Measurements from ENCODE around the gene NCOA7. TPM values are rescaled to one million over a fixed set of nuclear protein-coding genes. Genes with fewer than 3 reads are reported as not detected.
"Not testable (repeated sequence)": the region's sequence is repeated elsewhere in the genome, so short reads cannot be mapped to it uniquely, and the experiment has no call there.

Gene NCOA7
- total RNA-seq, 2 donors from 2014 or later = 11.4 to 15.2 TPM

GRCh38 chr6:125802943-125803377 is 12.2 kb downstream of the NCOA7 start:
- Mint-ChIP-seq H3K27me3 (ENCODE audit: insufficient read depth) (no peaks in the 10 kb centered on the region), H3K4me3 (no peak overlapping the region), H3K27ac (no peak overlapping the region), H3K9me3 (no peaks in the 10 kb centered on the region), H3K4me1 (no peaks in the 10 kb centered on the region), H3K36me3 (ENCODE audit: low read depth) (no peaks in the 10 kb centered on the region)
- Histone ChIP-seq H3K9ac (ENCODE audit: extremely low read depth, low read length, poor library complexity, severe bottlenecking) (no peak overlapping the region), H3K4me3 (ENCODE audit: low read length) (no peak overlapping the region), H3K9me3 (ENCODE audit: control insufficient read depth, low read length) (no peaks in the 10 kb centered on the region), H3K27ac (ENCODE audit: low read depth, low read length) (no peak overlapping the region), H3K27me3 (ENCODE audit: control insufficient read depth, insufficient read depth, low read length, poor library complexity, severe bottlenecking) (no peaks in the 10 kb centered on the region), H3K36me3 (ENCODE audit: control insufficient read depth, insufficient read depth, low read length) (no peaks in the 10 kb centered on the region), H3K4me1 (ENCODE audit: control insufficient read depth, insufficient read depth, low read length) (no peaks in the 10 kb centered on the region)
- WGBS, 2 experiments (ENCODE audit: insufficient coverage in 1 of 2, insufficient read length in 1 of 2) = 86% methylated on average over 2 to 4 of the region's 4 CpGs
- no peak for TF ChIP-seq CTCF (conservative IDR thresholded peaks at IDR 0.05)
- DNase-seq = no peak

GRCh38 chr6:125804264-125804663 is 13.5 kb downstream of the NCOA7 start:
- H3K27me3 Mint-ChIP-seq (ENCODE audit: insufficient read depth) = no peaks in the 10 kb centered on the region
- no peaks in the 10 kb centered on the region for H3K9me3 Mint-ChIP-seq
- Histone ChIP-seq H3K9me3 (ENCODE audit: control insufficient read depth, low read length) (no peaks in the 10 kb centered on the region), H3K27ac (ENCODE audit: low read depth, low read length) (no peak overlapping the region), H3K36me3 (ENCODE audit: control insufficient read depth, insufficient read depth, low read length) (no peaks in the 10 kb centered on the region), H3K4me1 (ENCODE audit: control insufficient read depth, insufficient read depth, low read length) (no peaks in the 10 kb centered on the region), H3K4me3 (ENCODE audit: low read length) (no peak overlapping the region), H3K27me3 (ENCODE audit: control insufficient read depth, insufficient read depth, low read length, poor library complexity, severe bottlenecking) (no peaks in the 10 kb centered on the region), H3K9ac (ENCODE audit: extremely low read depth, low read length, poor library complexity, severe bottlenecking) (no peak overlapping the region)
- H3K27ac Mint-ChIP-seq = no peak overlapping the region
- H3K4me1 Mint-ChIP-seq = no peaks in the 10 kb centered on the region
- no peak for TF ChIP-seq CTCF (conservative IDR thresholded peaks at IDR 0.05)
- H3K4me3 Mint-ChIP-seq = no peak overlapping the region
- DNase-seq = no peak
- H3K36me3 Mint-ChIP-seq (ENCODE audit: low read depth) = no peaks in the 10 kb centered on the region

GRCh38 chr6:125804866-125805425 is 14.2 kb downstream of the NCOA7 start:
- DNase-seq; H3K9me3 ChIP-seq (ENCODE audit: control insufficient read depth, low read length): not testable (repeated sequence)
- WGBS, 2 experiments (ENCODE audit: insufficient coverage in 1 of 2, insufficient read length in 1 of 2) = 94 to 96% methylated on average over 8 to 10 of the region's 10 CpGs

GRCh38 chr6:125806813-125807212 is 16.1 kb downstream of the NCOA7 start:
- H3K4me1 ChIP-seq (ENCODE audit: control insufficient read depth, insufficient read depth, low read length) = no peaks in the 10 kb centered on the region
- no peaks in the 10 kb centered on the region for H3K36me3 ChIP-seq (ENCODE audit: control insufficient read depth, insufficient read depth, low read length)
- no peak overlapping the region for H3K27ac Mint-ChIP-seq
- no peaks in the 10 kb centered on the region for H3K9me3 ChIP-seq (ENCODE audit: control insufficient read depth, low read length)
- no peak overlapping the region for H3K9ac ChIP-seq (ENCODE audit: extremely low read depth, low read length, poor library complexity, severe bottlenecking)
- no peak overlapping the region for H3K27ac ChIP-seq (ENCODE audit: low read depth, low read length)
- H3K27me3 Mint-ChIP-seq (ENCODE audit: insufficient read depth) = no peaks in the 10 kb centered on the region
- DNase-seq = no peak
- H3K27me3 ChIP-seq (ENCODE audit: control insufficient read depth, insufficient read depth, low read length, poor library complexity, severe bottlenecking) = no peaks in the 10 kb centered on the region
- no peaks in the 10 kb centered on the region for H3K4me1 Mint-ChIP-seq
- H3K9me3 Mint-ChIP-seq = no peaks in the 10 kb centered on the region
- no peaks in the 10 kb centered on the region for H3K36me3 Mint-ChIP-seq (ENCODE audit: low read depth)
- no peak overlapping the region for H3K4me3 Mint-ChIP-seq
- TF ChIP-seq CTCF (conservative IDR thresholded peaks at IDR 0.05) = no peak
- no peak overlapping the region for H3K4me3 ChIP-seq (ENCODE audit: low read length)
- WGBS, 2 experiments (ENCODE audit: insufficient coverage in 1 of 2, insufficient read length in 1 of 2) = 87 to 90% methylated on average over 3 to 4 of the region's 4 CpGs

More at GRCh38 chr6:125804866-125805425, 14.2 kb downstream of the NCOA7 start:
- not testable (repeated sequence) for H3K4me3 Mint-ChIP-seq; H3K27ac ChIP-seq (ENCODE audit: low read depth, low read length); H3K4me1 Mint-ChIP-seq; H3K27ac Mint-ChIP-seq; H3K36me3 Mint-ChIP-seq (ENCODE audit: low read depth); H3K9me3 Mint-ChIP-seq; H3K9ac ChIP-seq (ENCODE audit: extremely low read depth, low read length, poor library complexity, severe bottlenecking); H3K36me3 ChIP-seq (ENCODE audit: control insufficient read depth, insufficient read depth, low read length); H3K27me3 Mint-ChIP-seq (ENCODE audit: insufficient read depth); H3K4me1 ChIP-seq (ENCODE audit: control insufficient read depth, insufficient read depth, low read length); H3K4me3 ChIP-seq (ENCODE audit: low read length); H3K27me3 ChIP-seq (ENCODE audit: control insufficient read depth, insufficient read depth, low read length, poor library complexity, severe bottlenecking)
